HepG2 (cell line): ENCODE measurements around the gene TPX2. TPM values are rescaled to one million over a fixed set of nuclear protein-coding genes. Genes with fewer than 3 reads are reported as not detected.

Source experiments
- AGO2 ChIP-seq: fragments of 200-400 bp; formaldehyde crosslinking; optimal IDR thresholded peaks from 2 replicates; pipeline ENCODE3; 2017; ENCODE audit warnings: mild to moderate bottlenecking, low read depth, low read length, moderate library complexity
- CAMTA2 ChIP-seq: sonication (generic); formaldehyde crosslinking; IDR thresholded peaks from 2 replicates; pipeline ENCODE4 v1.4.0; 2020; ENCODE audit warnings: mild to moderate bottlenecking, missing genetic modification reagents, borderline replicate concordance
- DNMT1 ChIP-seq: sonication (generic); formaldehyde crosslinking; IDR thresholded peaks from 2 replicates; pipeline ENCODE4 v1.5.1; 2020; ENCODE audit warnings: mild to moderate bottlenecking, missing genetic modification reagents
- EEA1 ChIP-seq: sonication (generic); formaldehyde crosslinking; IDR thresholded peaks from 2 replicates; pipeline ENCODE4 v1.5.1; 2020; ENCODE audit warnings: mild to moderate bottlenecking, missing genetic modification reagents, borderline replicate concordance
- IKZF1 ChIP-seq: fragments of 450-650 bp; IDR thresholded peaks from 2 replicates; pipeline ENCODE4 v1.7.1; 2016
- NCOR1 ChIP-seq: fragments of 200-600 bp; sonication (generic); IDR thresholded peaks from 2 replicates; pipeline ENCODE4 v1.7.0; 2017; ENCODE audit warnings: antibody characterized with exemption, low read length, borderline replicate concordance
- RNF219 ChIP-seq: sonication (generic); formaldehyde crosslinking; IDR thresholded peaks from 2 replicates; pipeline ENCODE4 v1.5.0; 2020; ENCODE audit warnings: mild to moderate bottlenecking, missing genetic modification reagents
- SRF ChIP-seq: IDR thresholded peaks from 2 replicates; pipeline ENCODE4 v1.6.1; 2011; ENCODE audit warnings: mild to moderate bottlenecking, low read depth, low read length, moderate library complexity
- UBTF ChIP-seq: sonication (generic); formaldehyde crosslinking; IDR thresholded peaks from 2 replicates; pipeline ENCODE4 v1.4.0; 2020; ENCODE audit warnings: mild to moderate bottlenecking, missing genetic modification reagents
- ZBTB39 ChIP-seq: sonication (generic); formaldehyde crosslinking; IDR thresholded peaks from 2 replicates; pipeline ENCODE4 v1.5.0; 2020; ENCODE audit warnings: missing genetic modification reagents
- ZFX ChIP-seq: sonication (generic); formaldehyde crosslinking; IDR thresholded peaks from 2 replicates; pipeline ENCODE4 v1.4.0; 2020; ENCODE audit warnings: mild to moderate bottlenecking, low read depth, missing genetic modification reagents, moderate library complexity
- ZNF337 ChIP-seq: sonication (generic); formaldehyde crosslinking; IDR thresholded peaks from 2 replicates; pipeline ENCODE4 v1.5.1; 2020; ENCODE audit warnings: missing genetic modification reagents, low read depth, mild to moderate bottlenecking, borderline replicate concordance
- ZNF407 ChIP-seq: sonication (generic); formaldehyde crosslinking; IDR thresholded peaks from one replicate; pipeline ENCODE4 v1.5.1; 2020; ENCODE audit warnings: mild to moderate bottlenecking, missing genetic modification reagents; ENCODE audit errors: not compliant biosample characterization
- ZNF615 ChIP-seq: sonication (generic); formaldehyde crosslinking; IDR thresholded peaks from 2 replicates; pipeline ENCODE4 v1.5.0; 2020; ENCODE audit warnings: mild to moderate bottlenecking, missing genetic modification reagents, borderline replicate concordance
- polyA plus RNA-seq, 8 experiments: library from polyadenylated mRNA; depleted of rRNA in 3 of 8; stranded (reverse) in 7 of 8; unstranded in 1 of 8; fragments of >200 nt; fragmentation: Illumina TruSeq in 4 of 8; extraction: Trizol in 4 of 8; gene quantifications; 2 replicates each; pipeline versions ENCODE4 v1.2.1 to v1.2.3, GENCODE V29; 2011 to 2016; ENCODE audit warnings: low read depth in 4 of 8, missing spikeins in 1 of 8, mixed read lengths in 1 of 8; ENCODE audit not compliant: insufficient read depth in 1 of 8
- total RNA-seq, 5 experiments: library from RNA; depleted of rRNA; stranded (reverse); fragments of >200 nt; fragmentation: Illumina TruSeq; extraction: Trizol; gene quantifications; 2 replicates each; pipeline ENCODE4 v1.2.3, GENCODE V29; 2016; ENCODE audit warnings: low read depth in 1 of 5

The TPX2 gene
- total and polyA plus RNA-seq, 2 of the 13 experiments (the other 11 are each of a cell fraction or from before 2014, with no cell fraction given): 34.3 to 124 TPM

GRCh38 chr20:31698243-31698802, 40.8 kb upstream of the TPX2 start (continued):
- no peak for TF ChIP-seq ZNF407 (CRISPR knock-in tag)
- no peak for TF ChIP-seq IKZF1
- TF ChIP-seq CAMTA2 (CRISPR knock-in tag): 0 out of 2 replicates have a peak, but pooled peaks have one; percentile 64
- no peak for TF ChIP-seq ZFX (CRISPR knock-in tag)
- TF ChIP-seq ZBTB39 (CRISPR knock-in tag): no peak
- no peak; the same call in 1 of the 2 replicates for TF ChIP-seq UBTF (CRISPR knock-in tag)
- TF ChIP-seq NCOR1: no peak
- TF ChIP-seq SRF: no peak
- no peak for TF ChIP-seq ZNF337
- TF ChIP-seq DNMT1 (CRISPR knock-in tag): no peak
- no peak for TF ChIP-seq ZNF615 (CRISPR knock-in tag)
- no peak for TF ChIP-seq EEA1 (CRISPR knock-in tag)
- no peak for TF ChIP-seq AGO2
- TF ChIP-seq RNF219 (CRISPR knock-in tag): no peak
